CD14-positive monocyte (primary cell): ENCODE measurements around the gene TFAM. TPM values are rescaled to one million over a fixed set of nuclear protein-coding genes. Genes with fewer than 3 reads are reported as not detected.
A peak's percentile ranks its signal among the peaks of the same experiment; 100 is the strongest.

Experiments used
- DNase-seq, 3 donors: peaks; one replicate each; pipeline ENCODE4 v3.0.0-alpha.2; 2011 to 2022
- H2AFZ ChIP-seq: 2 replicates; pipeline ENCODE4 v1.6.0; 2012; ENCODE audit warnings: mild to moderate bottlenecking, low read depth, low read length, inconsistent platforms; ENCODE audit not compliant: insufficient read depth, poor library complexity, severe bottlenecking
- H3K27ac ChIP-seq, 2 donors: 1 replicate in 1 of 2; 2 replicates in 1 of 2; pipeline ENCODE4 v1.5.1; 2012 to 2013; ENCODE audit warnings: low read length in 2 of 2, control low read depth in 1 of 2, inconsistent platforms in 1 of 2, low read depth in 1 of 2, mild to moderate bottlenecking in 1 of 2
- H3K27me3 ChIP-seq, 2 donors: one replicate each; pipeline versions ENCODE4 v1.6.0 to v1.6.1; 2011 to 2013; ENCODE audit warnings: low read length in 2 of 2; ENCODE audit not compliant: control insufficient read depth in 2 of 2, insufficient read depth in 2 of 2
- H3K36me3 ChIP-seq, 2 donors: replicated peaks in 1 of 2; 1 replicate in 1 of 2; 2 replicates in 1 of 2; pipeline versions ENCODE4 v1.5.1 to v1.6.1; 2012 to 2013; ENCODE audit warnings: low read length in 2 of 2, control low read depth in 1 of 2, inconsistent platforms in 1 of 2, mild to moderate bottlenecking in 1 of 2; ENCODE audit not compliant: insufficient read depth in 2 of 2, control insufficient read depth in 1 of 2
- H3K4me1 ChIP-seq, 2 donors: 1 replicate in 1 of 2; 2 replicates in 1 of 2; pipeline versions ENCODE4 v1.5.1 to v1.6.1; 2012 to 2013; ENCODE audit warnings: low read length in 2 of 2, control low read depth in 1 of 2, inconsistent platforms in 1 of 2, mild to moderate bottlenecking in 1 of 2, moderate library complexity in 1 of 2; ENCODE audit not compliant: insufficient read depth in 2 of 2, control insufficient read depth in 1 of 2
- H3K4me2 ChIP-seq: replicated peaks from 2 replicates; pipeline ENCODE3; 2012; ENCODE audit warnings: low read length, moderate library complexity, mild to moderate bottlenecking; ENCODE audit not compliant: poor library complexity, severe bottlenecking; ENCODE audit errors: extremely low read depth
- H3K4me3 ChIP-seq, 3 experiments: fragments of 200-600 bp in 1 of 3; sonication (generic) in 1 of 3; replicated peaks in 1 of 3; 1 replicate in 2 of 3; 2 replicates in 1 of 3; pipeline ENCODE4 v1.5.1; 2011 to 2013; ENCODE audit warnings: low read length in 3 of 3, mild to moderate bottlenecking in 3 of 3, control low read depth in 2 of 3, low read depth in 2 of 3, inconsistent platforms in 1 of 3, moderate library complexity in 1 of 3
- H3K79me2 ChIP-seq: 2 replicates; pipeline ENCODE4 v1.6.0; 2012; ENCODE audit warnings: mild to moderate bottlenecking, control low read depth, inconsistent platforms, low read length, moderate library complexity; ENCODE audit not compliant: insufficient read depth
- H3K9ac ChIP-seq: 2 replicates; pipeline ENCODE4 v1.6.0; 2017; ENCODE audit warnings: low read length, mild to moderate bottlenecking; ENCODE audit not compliant: insufficient read depth, poor library complexity, severe bottlenecking
- H3K9me3 ChIP-seq, 2 donors: replicated peaks in 1 of 2; 1 replicate in 1 of 2; 2 replicates in 1 of 2; pipeline versions ENCODE4 v1.5.1 to v1.6.1; 2012 to 2013; ENCODE audit warnings: low read length in 2 of 2, control low read depth in 1 of 2; ENCODE audit not compliant: control insufficient read depth in 1 of 2, insufficient read depth in 1 of 2
- H4K20me1 ChIP-seq: 2 replicates; pipeline ENCODE4 v1.6.0; 2012; ENCODE audit warnings: mild to moderate bottlenecking, low read length, control low read depth, moderate library complexity; ENCODE audit not compliant: insufficient read depth
- H3K27ac Mint-ChIP-seq, 7 donors: one replicate each; pipeline ENCODE4 v1.8.0; 2020; ENCODE audit warnings: mild to moderate bottlenecking in 7 of 7, mixed read lengths in 7 of 7, moderate library complexity in 6 of 7, inconsistent platforms in 2 of 7
- H3K27me3 Mint-ChIP-seq, 3 donors: one replicate each; pipeline ENCODE4 v1.8.0; 2021 to 2022; ENCODE audit warnings: low read depth in 3 of 3, mild to moderate bottlenecking in 3 of 3, mixed read lengths in 3 of 3, moderate library complexity in 3 of 3, inconsistent platforms in 1 of 3
- H3K36me3 Mint-ChIP-seq, 2 donors: one replicate each; pipeline ENCODE4 v1.8.0; 2020; ENCODE audit warnings: mixed read lengths in 2 of 2, inconsistent platforms in 1 of 2, mild to moderate bottlenecking in 1 of 2
- H3K4me1 Mint-ChIP-seq: one replicate; pipeline ENCODE4 v1.8.0; 2020; ENCODE audit warnings: mild to moderate bottlenecking, mixed read lengths
- H3K4me3 Mint-ChIP-seq, 2 donors: one replicate each; pipeline ENCODE4 v1.8.0; 2020; ENCODE audit warnings: mild to moderate bottlenecking in 2 of 2, mixed read lengths in 2 of 2, moderate library complexity in 1 of 2
- H3K9me3 Mint-ChIP-seq, 7 donors: one replicate each; pipeline ENCODE4 v1.8.0; 2020 to 2022; ENCODE audit warnings: mixed read lengths in 7 of 7, mild to moderate bottlenecking in 6 of 7, moderate library complexity in 6 of 7, inconsistent platforms in 2 of 7
- CTCF ChIP-seq: fragments of 200-600 bp; IDR thresholded peaks from one replicate; pipeline ENCODE4 v1.8.0; 2022; ENCODE audit warnings: antibody characterized with exemption, mild to moderate bottlenecking
- WGBS: methylation state at CpG from one replicate; pipeline ENCODE4 v1.1.5; 2013; ENCODE audit warnings: missing lambda C conversion rate; ENCODE audit not compliant: insufficient coverage; 5-methylcytosine and 5-hydroxymethylcytosine counted together
- intact Hi-C, 2 donors: fragments of 100-400 bp; cut with micrococcal nuclease; formaldehyde crosslinking; loops; one replicate each; pipeline versions ENCODE4 v1.15.0 to v1.15.1; 2023
- polyA plus RNA-seq, 3 donors: library from polyadenylated mRNA; depleted of rRNA in 1 of 3; unstranded in 2 of 3; stranded (reverse) in 1 of 3; fragments of 300-500 nt in 2 of 3; fragments of >200 nt in 1 of 3; fragmentation: Illumina TruSeq in 2 of 3; gene quantifications; 1 replicate in 2 of 3; 2 replicates in 1 of 3; pipeline ENCODE4 v1.2.3, GENCODE V29; 2012 to 2021

Gene TFAM
- polyA plus RNA-seq, 3 donors = 5.9 to 34.4 (median 33.8) TPM

- Histone ChIP-seq H3K9ac (no peak overlapping the region), H3K4me3 (peak overlapping the region in 1 of 3 experiments; percentile 55), H4K20me1 (peaks cover 85% of the 10 kb centered on the region), H3K9me3 (no peaks in the 10 kb centered on the region), H2AFZ (no peak overlapping the region), H3K4me1 (peaks cover 56 to 70% of the 10 kb centered on the region in 2 donors), H3K79me2 (peaks cover 99% of the 10 kb centered on the region), H3K4me2 (peak overlapping the region; percentile 55), H3K36me3 (peaks cover 0 to 14% of the 10 kb centered on the region in 2 donors), H3K27ac (peak overlapping the region; percentile 2 to 81), H3K27me3 (no peaks in the 10 kb centered on the region)
- DNase-seq = peak; percentile 56 to 88 (median 80)
- no peak for TF ChIP-seq CTCF
- H3K27me3 Mint-ChIP-seq = no peaks in the 10 kb centered on the region
- no CpG with 5 or more reads among the region's 6 CpGs for WGBS
- peaks cover 20 to 26% of the 10 kb centered on the region in 2 donors for H3K36me3 Mint-ChIP-seq
- H3K9me3 Mint-ChIP-seq = no peaks in the 10 kb centered on the region
- peaks cover 72% of the 10 kb centered on the region for H3K4me1 Mint-ChIP-seq
- peak overlapping the region in 1 of 2 donors; percentile 78 for H3K4me3 Mint-ChIP-seq
- intact Hi-C loops = loop anchor here in 1 of 2 donors (5.0 kb wide), 1 partner anchor 43 kb away; no protein-coding TSS in a partner anchor
- H3K27ac Mint-ChIP-seq = peak overlapping the region; percentile 89 to 97 (median 95)
Observed at GRCh38 chr10:58350619-58351323, 34.4 kb upstream of the TFAM start.

DNA sequence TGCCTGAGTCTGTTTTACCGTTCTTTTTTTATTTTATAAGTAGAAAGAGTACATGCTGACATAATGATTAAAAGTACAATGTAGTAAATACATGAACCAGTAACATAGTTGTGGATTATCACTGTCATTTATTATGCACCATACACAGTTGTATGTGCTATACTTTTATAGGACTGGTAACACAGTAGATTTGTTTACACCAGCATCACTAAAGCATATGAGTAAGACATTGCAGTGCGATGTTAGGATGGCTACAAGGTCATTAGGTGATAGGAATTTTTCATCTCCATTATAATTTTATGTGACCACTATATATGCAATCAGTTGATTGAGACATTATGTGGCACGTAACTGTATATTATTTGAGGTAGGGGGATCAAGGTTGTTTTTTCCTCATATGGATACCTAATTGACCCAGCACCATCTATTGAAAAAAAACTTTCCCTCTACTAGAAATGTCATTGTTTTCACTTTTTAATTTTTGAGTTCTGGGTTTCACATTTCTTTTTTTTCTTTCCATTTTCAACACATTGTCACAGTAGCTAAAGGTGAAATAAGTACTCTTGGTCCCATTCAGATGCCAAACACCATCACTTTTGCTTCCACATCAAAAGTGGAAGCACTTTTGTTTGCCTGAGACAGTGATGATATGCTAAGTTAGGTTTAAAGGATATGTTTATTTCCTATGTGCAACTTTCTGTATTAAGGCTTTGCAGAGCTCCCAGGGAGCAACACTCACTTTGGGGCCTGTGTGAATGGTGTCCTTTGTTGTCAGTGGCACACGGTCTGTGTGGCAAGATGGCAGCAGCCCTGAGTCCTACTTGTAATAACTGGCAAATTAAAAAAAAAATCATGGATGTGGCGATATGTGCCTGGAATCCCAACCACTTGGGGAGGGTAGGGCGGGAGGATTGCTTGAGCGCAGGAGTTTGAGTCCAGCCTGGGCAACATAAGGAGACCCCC is 33.3 kb upstream of the TFAM start:
- intact Hi-C loops = loop anchor here in 1 of 2 donors (5.0 kb wide), 1 partner anchor 45 kb away; no protein-coding TSS in a partner anchor
- peaks cover 85% of the 10 kb centered on the region for H4K20me1 ChIP-seq
- H3K9me3 Mint-ChIP-seq = no peaks in the 10 kb centered on the region
- no peak for DNase-seq
- H3K4me3 ChIP-seq = peak overlapping the region in 1 of 3 experiments; percentile 13
- H3K27ac ChIP-seq = peak overlapping the region; percentile 44 to 81
- no CpG with 5 or more reads among the region's 7 CpGs for WGBS
- H3K27me3 Mint-ChIP-seq = no peaks in the 10 kb centered on the region
- H3K9ac ChIP-seq = no peak overlapping the region
- peaks cover 99% of the 10 kb centered on the region for H3K79me2 ChIP-seq
- H3K4me3 Mint-ChIP-seq = no peak overlapping the region
- peaks cover 0 to 2% of the 10 kb centered on the region in 2 donors for H3K36me3 ChIP-seq
- H3K27me3 ChIP-seq = no peaks in the 10 kb centered on the region
- TF ChIP-seq CTCF = no peak
- H3K4me1 Mint-ChIP-seq = peaks cover 76% of the 10 kb centered on the region
- H3K4me2 ChIP-seq = peak overlapping the region; percentile 26
- H2AFZ ChIP-seq = no peak overlapping the region
- H3K9me3 ChIP-seq = no peaks in the 10 kb centered on the region
- H3K27ac Mint-ChIP-seq = peak overlapping the region; percentile 79 to 94 (median 91)
- H3K4me1 ChIP-seq = peaks cover 56 to 80% of the 10 kb centered on the region in 2 donors
- H3K36me3 Mint-ChIP-seq = peaks cover 15 to 16% of the 10 kb centered on the region in 2 donors
